SK-N-MC (cell line): Measurements from ENCODE around the gene IL20.

Source experiments
- EZH2 ChIP-seq: fragments of 200-600 bp; sonication (generic); IDR thresholded peaks from one replicate; pipeline ENCODE4 v1.6.1; 2017; ENCODE audit warnings: antibody characterized with exemption
- POLR2AphosphoS5 ChIP-seq: IDR thresholded peaks from 2 replicates; pipeline ENCODE4 v1.6.1; 2012; ENCODE audit warnings: mild to moderate bottlenecking, low read depth, low read length, borderline replicate concordance

GRCh38 chr1:206868264-206868663 is 2.8 kb downstream of the IL20 start:
- TF ChIP-seq EZH2 (no peak), POLR2AphosphoS5 (no peak)
